GM12864 (cell line): Measurements from ENCODE around the gene AKAP8.
"Not testable (repeated sequence)": the region's sequence is repeated elsewhere in the genome, so short reads cannot be mapped to it uniquely, and the experiment has no call there.

Experiments
- DNase-seq: peaks from one replicate; pipeline ENCODE4 v3.0.0-alpha.2; 2011; ENCODE audit warnings: low read depth
- H3K4me3 ChIP-seq: 2 replicates; pipeline ENCODE4 v1.5.1; 2011; ENCODE audit warnings: mild to moderate bottlenecking, low read depth, low read length, control low read depth
- TF ChIP-seq, protein P1 (sequence below): IDR thresholded peaks from 2 replicates; pipeline ENCODE4 v1.5.1; 2011; ENCODE audit warnings: low read depth, mild to moderate bottlenecking, moderate library complexity, low read length, control low read depth, inconsistent platforms; ENCODE audit errors: missing control alignments

AKAP8 gene

GRCh38 chr19:15357906-15358305 lies 21.7 kb downstream of the AKAP8 start:
- no peak for DNase-seq
- no peak overlapping the region for H3K4me3 ChIP-seq
- TF ChIP-seq, protein P1, sequence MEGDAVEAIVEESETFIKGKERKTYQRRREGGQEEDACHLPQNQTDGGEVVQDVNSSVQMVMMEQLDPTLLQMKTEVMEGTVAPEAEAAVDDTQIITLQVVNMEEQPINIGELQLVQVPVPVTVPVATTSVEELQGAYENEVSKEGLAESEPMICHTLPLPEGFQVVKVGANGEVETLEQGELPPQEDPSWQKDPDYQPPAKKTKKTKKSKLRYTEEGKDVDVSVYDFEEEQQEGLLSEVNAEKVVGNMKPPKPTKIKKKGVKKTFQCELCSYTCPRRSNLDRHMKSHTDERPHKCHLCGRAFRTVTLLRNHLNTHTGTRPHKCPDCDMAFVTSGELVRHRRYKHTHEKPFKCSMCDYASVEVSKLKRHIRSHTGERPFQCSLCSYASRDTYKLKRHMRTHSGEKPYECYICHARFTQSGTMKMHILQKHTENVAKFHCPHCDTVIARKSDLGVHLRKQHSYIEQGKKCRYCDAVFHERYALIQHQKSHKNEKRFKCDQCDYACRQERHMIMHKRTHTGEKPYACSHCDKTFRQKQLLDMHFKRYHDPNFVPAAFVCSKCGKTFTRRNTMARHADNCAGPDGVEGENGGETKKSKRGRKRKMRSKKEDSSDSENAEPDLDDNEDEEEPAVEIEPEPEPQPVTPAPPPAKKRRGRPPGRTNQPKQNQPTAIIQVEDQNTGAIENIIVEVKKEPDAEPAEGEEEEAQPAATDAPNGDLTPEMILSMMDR, result no peak

- no peak for DNase-seq
- H3K4me3 ChIP-seq, result no peak overlapping the region
- TF ChIP-seq, protein P1, result no peak
Observed at GRCh38 chr19:15354566-15355296, 24.9 kb downstream of the AKAP8 start.

GRCh38 chr19:15353908-15354307 lies 25.7 kb downstream of the AKAP8 start:
- TF ChIP-seq, protein P1, result no peak
- DNase-seq, result no peak
- no peak overlapping the region for H3K4me3 ChIP-seq

GRCh38 chr19:15352535-15352934 lies 27.1 kb downstream of the AKAP8 start:
- H3K4me3 ChIP-seq, DNase-seq: not testable (repeated sequence)

DNA sequence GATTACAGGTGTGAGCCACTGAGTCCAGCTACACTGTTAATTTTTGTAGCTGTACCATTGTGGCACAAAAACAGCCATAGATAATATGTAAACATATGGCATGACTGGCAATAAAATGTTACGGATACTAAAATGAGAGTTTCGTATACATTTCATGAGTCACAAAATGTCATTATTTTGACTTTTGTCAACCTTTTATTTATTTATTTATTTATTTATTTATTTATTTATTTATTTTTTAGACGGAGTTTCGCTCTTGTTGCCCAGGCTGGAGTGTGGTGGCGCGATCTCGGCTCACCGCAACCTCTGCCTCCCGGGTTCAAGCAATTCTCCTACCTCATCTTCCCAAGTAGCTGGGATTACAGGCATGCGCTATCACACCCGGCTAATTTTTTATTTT lies 38.3 kb downstream of the AKAP8 start:
- DNase-seq, H3K4me3 ChIP-seq: not testable (repeated sequence)

- DNase-seq, result no peak
- TF ChIP-seq, protein P1, result no peak
- no peak overlapping the region for H3K4me3 ChIP-seq
Observed at GRCh38 chr19:15340086-15340485, 39.5 kb downstream of the AKAP8 start.

- no peak for DNase-seq
- TF ChIP-seq, protein P1, result no peak
- no peak overlapping the region for H3K4me3 ChIP-seq
Observed at GRCh38 chr19:15337202-15337601, 42.4 kb downstream of the AKAP8 start.

- DNase-seq, H3K4me3 ChIP-seq: not testable (repeated sequence)
Observed at GRCh38 chr19:15335992-15336391, 43.6 kb downstream of the AKAP8 start.
